Panc1 (cell line): ENCODE measurements around the gene PRM2.

Experiments
- POLR2AphosphoS5 ChIP-seq: IDR thresholded peaks from 2 replicates; pipeline ENCODE4 v1.6.1; 2012; ENCODE audit warnings: mild to moderate bottlenecking, low read depth, low read length, moderate library complexity
- SIN3A ChIP-seq: IDR thresholded peaks from 2 replicates; pipeline ENCODE4 v1.6.1; 2012; ENCODE audit warnings: low read depth, mild to moderate bottlenecking, low read length, moderate library complexity, borderline replicate concordance; ENCODE audit not compliant: insufficient read depth
- TF ChIP-seq, protein P1 (sequence below): fragments of 450-650 bp; IDR thresholded peaks from 2 replicates; pipeline ENCODE4 v1.5.1; 2017; ENCODE audit warnings: mild to moderate bottlenecking
- TF ChIP-seq, protein P2 (sequence below), 2 experiments: IDR thresholded peaks; 2 replicates each; pipeline ENCODE4 v1.6.1; 2011 to 2012; ENCODE audit warnings: low read depth in 2 of 2, control low read depth in 1 of 2, low read length in 1 of 2, mild to moderate bottlenecking in 1 of 2, moderate library complexity in 1 of 2; ENCODE audit not compliant: insufficient read depth in 1 of 2

DNA sequence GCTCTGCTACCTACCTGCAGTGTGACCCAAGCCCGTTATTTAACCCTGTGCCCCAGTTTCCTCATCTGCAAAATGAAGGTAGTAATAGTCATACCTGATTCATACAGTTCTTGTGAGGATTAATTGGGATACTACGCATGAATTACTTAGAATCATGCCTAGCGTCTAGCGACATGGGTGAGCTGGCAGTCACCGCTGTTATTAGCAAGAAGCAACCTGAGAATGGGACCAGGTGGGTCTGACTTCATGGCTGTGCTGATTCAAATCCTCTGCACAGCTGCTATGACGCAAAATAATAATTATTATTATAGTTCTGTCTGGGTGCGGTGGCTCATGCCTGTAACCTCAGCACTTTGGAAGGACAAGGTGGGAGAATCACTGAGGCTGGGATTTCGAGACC lies 28.1 kb downstream of the PRM2 start:
- no peak for TF ChIP-seq SIN3A
- TF ChIP-seq, protein P1, sequence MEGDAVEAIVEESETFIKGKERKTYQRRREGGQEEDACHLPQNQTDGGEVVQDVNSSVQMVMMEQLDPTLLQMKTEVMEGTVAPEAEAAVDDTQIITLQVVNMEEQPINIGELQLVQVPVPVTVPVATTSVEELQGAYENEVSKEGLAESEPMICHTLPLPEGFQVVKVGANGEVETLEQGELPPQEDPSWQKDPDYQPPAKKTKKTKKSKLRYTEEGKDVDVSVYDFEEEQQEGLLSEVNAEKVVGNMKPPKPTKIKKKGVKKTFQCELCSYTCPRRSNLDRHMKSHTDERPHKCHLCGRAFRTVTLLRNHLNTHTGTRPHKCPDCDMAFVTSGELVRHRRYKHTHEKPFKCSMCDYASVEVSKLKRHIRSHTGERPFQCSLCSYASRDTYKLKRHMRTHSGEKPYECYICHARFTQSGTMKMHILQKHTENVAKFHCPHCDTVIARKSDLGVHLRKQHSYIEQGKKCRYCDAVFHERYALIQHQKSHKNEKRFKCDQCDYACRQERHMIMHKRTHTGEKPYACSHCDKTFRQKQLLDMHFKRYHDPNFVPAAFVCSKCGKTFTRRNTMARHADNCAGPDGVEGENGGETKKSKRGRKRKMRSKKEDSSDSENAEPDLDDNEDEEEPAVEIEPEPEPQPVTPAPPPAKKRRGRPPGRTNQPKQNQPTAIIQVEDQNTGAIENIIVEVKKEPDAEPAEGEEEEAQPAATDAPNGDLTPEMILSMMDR = no peak
- no peak for TF ChIP-seq POLR2AphosphoS5
- TF ChIP-seq, protein P2, sequence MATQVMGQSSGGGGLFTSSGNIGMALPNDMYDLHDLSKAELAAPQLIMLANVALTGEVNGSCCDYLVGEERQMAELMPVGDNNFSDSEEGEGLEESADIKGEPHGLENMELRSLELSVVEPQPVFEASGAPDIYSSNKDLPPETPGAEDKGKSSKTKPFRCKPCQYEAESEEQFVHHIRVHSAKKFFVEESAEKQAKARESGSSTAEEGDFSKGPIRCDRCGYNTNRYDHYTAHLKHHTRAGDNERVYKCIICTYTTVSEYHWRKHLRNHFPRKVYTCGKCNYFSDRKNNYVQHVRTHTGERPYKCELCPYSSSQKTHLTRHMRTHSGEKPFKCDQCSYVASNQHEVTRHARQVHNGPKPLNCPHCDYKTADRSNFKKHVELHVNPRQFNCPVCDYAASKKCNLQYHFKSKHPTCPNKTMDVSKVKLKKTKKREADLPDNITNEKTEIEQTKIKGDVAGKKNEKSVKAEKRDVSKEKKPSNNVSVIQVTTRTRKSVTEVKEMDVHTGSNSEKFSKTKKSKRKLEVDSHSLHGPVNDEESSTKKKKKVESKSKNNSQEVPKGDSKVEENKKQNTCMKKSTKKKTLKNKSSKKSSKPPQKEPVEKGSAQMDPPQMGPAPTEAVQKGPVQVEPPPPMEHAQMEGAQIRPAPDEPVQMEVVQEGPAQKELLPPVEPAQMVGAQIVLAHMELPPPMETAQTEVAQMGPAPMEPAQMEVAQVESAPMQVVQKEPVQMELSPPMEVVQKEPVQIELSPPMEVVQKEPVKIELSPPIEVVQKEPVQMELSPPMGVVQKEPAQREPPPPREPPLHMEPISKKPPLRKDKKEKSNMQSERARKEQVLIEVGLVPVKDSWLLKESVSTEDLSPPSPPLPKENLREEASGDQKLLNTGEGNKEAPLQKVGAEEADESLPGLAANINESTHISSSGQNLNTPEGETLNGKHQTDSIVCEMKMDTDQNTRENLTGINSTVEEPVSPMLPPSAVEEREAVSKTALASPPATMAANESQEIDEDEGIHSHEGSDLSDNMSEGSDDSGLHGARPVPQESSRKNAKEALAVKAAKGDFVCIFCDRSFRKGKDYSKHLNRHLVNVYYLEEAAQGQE (IDR thresholded peaks at IDR 0.05; ENCODE audit: insufficient read depth in 1 of 2, low read depth in 2 of 2, low read length in 1 of 2) = no peak
